Keratinocyte (primary cell): ENCODE results near the gene KRTAP12-4.

ENCODE experiments used
- CTCF ChIP-seq, 3 experiments: IDR thresholded peaks in 1 of 3; conservative IDR thresholded peaks in 1 of 3; optimal IDR thresholded peaks in 1 of 3; 2 replicates in 2 of 3; 3 replicates in 1 of 3; pipeline versions ENCODE3 to v1.5.1; 2011; ENCODE audit warnings: low read length in 3 of 3, mild to moderate bottlenecking in 3 of 3, moderate library complexity in 2 of 3, control low read depth in 1 of 3, inconsistent platforms in 1 of 3; ENCODE audit not compliant: insufficient read depth in 2 of 3; ENCODE audit errors: extremely low read depth in 1 of 3
- EZH2 ChIP-seq: IDR thresholded peaks from one replicate; pipeline ENCODE4 v1.6.1; 2012; ENCODE audit warnings: inconsistent platforms, mild to moderate bottlenecking, low read length, moderate library complexity

GRCh38 chr21:44637018-44637850, 17.2 kb downstream of the KRTAP12-4 start, which contains the start of gene KRTAP10-10:
- TF ChIP-seq CTCF (optimal IDR thresholded peaks at IDR 0.05 in 1 of 3, IDR thresholded peaks at IDR 0.05 in 1 of 3, conservative IDR thresholded peaks at IDR 0.05 in 1 of 3; ENCODE audit: extremely low read depth in 1 of 3, insufficient read depth in 2 of 3, low read length in 3 of 3) = no peak
- TF ChIP-seq EZH2 = no peak
